Loucy (cell line): ENCODE data around the gene LRRC71.

ENCODE experiments used
- H2AFZ ChIP-seq: fragments of 200-600 bp; sonication (generic); 2 replicates; pipeline ENCODE4 v1.6.0; 2016; ENCODE audit warnings: antibody characterized with exemption, mild to moderate bottlenecking, low read length, moderate library complexity
- H3F3A ChIP-seq: fragments of 200-600 bp; 2 replicates; pipeline ENCODE4 v1.6.0; 2016; ENCODE audit warnings: antibody characterized with exemption, low read depth, mild to moderate bottlenecking
- H3K27me3 ChIP-seq: fragments of 200-600 bp; sonication (generic); 2 replicates; pipeline ENCODE4 v1.6.1; 2014; ENCODE audit warnings: low read length, mild to moderate bottlenecking; ENCODE audit not compliant: insufficient read depth, poor library complexity, severe bottlenecking
- H3K36me3 ChIP-seq: fragments of 200-600 bp; sonication (generic); 2 replicates; pipeline ENCODE4 v1.6.1; 2016; ENCODE audit warnings: low read length; ENCODE audit not compliant: insufficient read depth
- H3K4me1 ChIP-seq: fragments of 200-600 bp; sonication (generic); 2 replicates; pipeline ENCODE4 v1.5.1; 2014; ENCODE audit warnings: low read length, mild to moderate bottlenecking; ENCODE audit not compliant: insufficient read depth, poor library complexity, severe bottlenecking
- H3K4me2 ChIP-seq: fragments of 200-600 bp; sonication (generic); 2 replicates; pipeline ENCODE4 v1.6.0; 2014; ENCODE audit warnings: antibody characterized with exemption, low read length, low read depth, mild to moderate bottlenecking; ENCODE audit not compliant: poor library complexity, severe bottlenecking
- H3K4me3 ChIP-seq: fragments of 200-600 bp; sonication (generic); 2 replicates; pipeline ENCODE4 v1.5.1; 2014; ENCODE audit warnings: low read length, mild to moderate bottlenecking, mixed read lengths; ENCODE audit not compliant: poor library complexity, severe bottlenecking
- H3K79me2 ChIP-seq: fragments of 200-600 bp; sonication (generic); 2 replicates; pipeline ENCODE4 v1.6.1; 2014; ENCODE audit warnings: low read length; ENCODE audit not compliant: insufficient read depth
- H3K9ac ChIP-seq: fragments of 200-600 bp; sonication (generic); 2 replicates; pipeline ENCODE4 v1.6.0; 2014; ENCODE audit warnings: mild to moderate bottlenecking, low read depth, low read length, moderate library complexity; ENCODE audit not compliant: poor library complexity, severe bottlenecking
- H3K9me2 ChIP-seq: fragments of 200-600 bp; sonication (generic); replicated peaks from 2 replicates; pipeline ENCODE4 v1.6.1; 2016; ENCODE audit warnings: low read depth, low read length, mixed read lengths
- H3K9me3 ChIP-seq: fragments of 200-600 bp; sonication (generic); 2 replicates; pipeline ENCODE4 v1.6.1; 2014; ENCODE audit warnings: mild to moderate bottlenecking, antibody characterized with exemption, low read length, low read depth; ENCODE audit not compliant: insufficient read depth
- H4K20me1 ChIP-seq: fragments of 200-600 bp; sonication (generic); 2 replicates; pipeline ENCODE4 v1.6.0; 2014; ENCODE audit warnings: antibody characterized with exemption, low read length, mild to moderate bottlenecking; ENCODE audit not compliant: insufficient read depth, poor library complexity, severe bottlenecking
- CTCF ChIP-seq: fragments of 200-600 bp; sonication (generic); conservative IDR thresholded peaks from 2 replicates; pipeline ENCODE4 v1.5.1; 2014; ENCODE audit warnings: mild to moderate bottlenecking, antibody characterized with exemption, low read length
- EZH2phosphoT487 ChIP-seq: fragments of 200-600 bp; IDR thresholded peaks from 2 replicates; pipeline ENCODE4 v1.6.1; 2018; ENCODE audit warnings: antibody characterized with exemption, mild to moderate bottlenecking, moderate library complexity, borderline replicate concordance

LRRC71 gene

GRCh38 chr1:156874572-156875340 lies 45.7 kb upstream of the LRRC71 start:
- Histone ChIP-seq H3K4me1 (no peaks in the 10 kb centered on the region), H3F3A (no peaks in the 10 kb centered on the region), H3K36me3 (no peaks in the 10 kb centered on the region), H4K20me1 (no peaks in the 10 kb centered on the region), H3K27me3 (no peaks in the 10 kb centered on the region), H3K9me2 (no peaks in the 10 kb centered on the region), H3K4me3 (no peak overlapping the region), H2AFZ (no peak overlapping the region), H3K9ac (no peak overlapping the region), H3K9me3 (no peaks in the 10 kb centered on the region), H3K79me2 (no peaks in the 10 kb centered on the region), H3K4me2 (no peak overlapping the region)
- TF ChIP-seq CTCF: no peak
- TF ChIP-seq EZH2phosphoT487: no peak

- H3K4me2 ChIP-seq: no peak overlapping the region
- TF ChIP-seq CTCF (no peak), EZH2phosphoT487 (no peak)
These were observed 45.2 kb upstream of the LRRC71 start for GRCh38 chr1:156875341-156875615.

GRCh38 chr1:156876281-156876680 lies 44.2 kb upstream of the LRRC71 start:
- Histone ChIP-seq H3K4me3 (no peak overlapping the region), H3F3A (no peaks in the 10 kb centered on the region), H3K9me2 (no peaks in the 10 kb centered on the region), H3K36me3 (no peaks in the 10 kb centered on the region), H3K4me2 (no peak overlapping the region), H4K20me1 (no peaks in the 10 kb centered on the region), H3K27me3 (no peaks in the 10 kb centered on the region), H3K9me3 (no peaks in the 10 kb centered on the region), H2AFZ (no peak overlapping the region), H3K79me2 (no peaks in the 10 kb centered on the region), H3K4me1 (no peaks in the 10 kb centered on the region), H3K9ac (no peak overlapping the region)
- TF ChIP-seq EZH2phosphoT487 (no peak), CTCF (no peak)

More at GRCh38 chr1:156875341-156875615, 45.2 kb upstream of the LRRC71 start:
- H3K4me1 ChIP-seq: no peaks in the 10 kb centered on the region
- H3K9me2 ChIP-seq: no peaks in the 10 kb centered on the region
- H3K9ac ChIP-seq: no peak overlapping the region
- H3K9me3 ChIP-seq: no peaks in the 10 kb centered on the region
- no peak overlapping the region for H3K4me3 ChIP-seq
- H3F3A ChIP-seq: no peaks in the 10 kb centered on the region
- no peaks in the 10 kb centered on the region for H3K27me3 ChIP-seq
- no peak overlapping the region for H2AFZ ChIP-seq
- no peaks in the 10 kb centered on the region for H4K20me1 ChIP-seq
- no peaks in the 10 kb centered on the region for H3K36me3 ChIP-seq
- H3K79me2 ChIP-seq: no peaks in the 10 kb centered on the region
